ENCODE measurements around the gene NRCAM. TPM values are rescaled to one million over a fixed set of nuclear protein-coding genes. Genes with fewer than 3 reads are reported as not detected.

The NRCAM gene
- total RNA-seq, 1 donor from 2014 or later = 11.0 TPM

DNA sequence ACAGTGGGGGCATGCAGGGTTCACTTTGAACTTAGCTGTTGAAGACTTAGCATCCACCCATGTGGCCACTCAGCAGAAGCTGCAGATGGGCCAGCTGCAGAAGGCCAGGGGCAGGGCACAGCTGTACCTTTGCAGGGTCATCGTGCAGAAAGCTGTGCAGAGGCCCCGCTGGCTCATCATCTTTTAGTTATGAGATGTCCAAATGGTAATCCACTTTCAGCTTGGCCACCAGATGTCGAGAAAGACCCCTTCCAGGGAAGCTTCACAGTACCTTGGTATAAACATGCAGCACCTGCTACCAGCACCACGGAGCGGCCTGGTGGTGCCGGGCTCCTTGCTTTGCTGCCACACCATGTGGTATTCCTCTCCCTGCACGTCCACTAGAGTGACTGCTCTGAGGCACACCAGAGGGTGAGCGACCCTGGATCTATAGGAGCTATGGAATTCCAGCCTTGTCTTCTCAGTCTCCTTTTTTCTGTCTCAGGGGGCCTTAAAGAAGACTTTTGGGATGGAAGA lies 251.9 kb downstream of the NRCAM start:
- no peak overlapping the region for H3K4me3 ChIP-seq (ENCODE audit: low read depth, low read length)

GRCh38 chr7:108203537-108203936 lies 252.7 kb downstream of the NRCAM start:
- H3K4me3 ChIP-seq (ENCODE audit: low read depth, low read length) = no peak overlapping the region
- TF ChIP-seq, protein P1, sequence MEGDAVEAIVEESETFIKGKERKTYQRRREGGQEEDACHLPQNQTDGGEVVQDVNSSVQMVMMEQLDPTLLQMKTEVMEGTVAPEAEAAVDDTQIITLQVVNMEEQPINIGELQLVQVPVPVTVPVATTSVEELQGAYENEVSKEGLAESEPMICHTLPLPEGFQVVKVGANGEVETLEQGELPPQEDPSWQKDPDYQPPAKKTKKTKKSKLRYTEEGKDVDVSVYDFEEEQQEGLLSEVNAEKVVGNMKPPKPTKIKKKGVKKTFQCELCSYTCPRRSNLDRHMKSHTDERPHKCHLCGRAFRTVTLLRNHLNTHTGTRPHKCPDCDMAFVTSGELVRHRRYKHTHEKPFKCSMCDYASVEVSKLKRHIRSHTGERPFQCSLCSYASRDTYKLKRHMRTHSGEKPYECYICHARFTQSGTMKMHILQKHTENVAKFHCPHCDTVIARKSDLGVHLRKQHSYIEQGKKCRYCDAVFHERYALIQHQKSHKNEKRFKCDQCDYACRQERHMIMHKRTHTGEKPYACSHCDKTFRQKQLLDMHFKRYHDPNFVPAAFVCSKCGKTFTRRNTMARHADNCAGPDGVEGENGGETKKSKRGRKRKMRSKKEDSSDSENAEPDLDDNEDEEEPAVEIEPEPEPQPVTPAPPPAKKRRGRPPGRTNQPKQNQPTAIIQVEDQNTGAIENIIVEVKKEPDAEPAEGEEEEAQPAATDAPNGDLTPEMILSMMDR (conservative IDR thresholded peaks at IDR 0.05; ENCODE audit: low read depth, low read length) = no peak
- no peak for DNase-seq (ENCODE audit: low read depth)

More for the DNA sequence above, 251.9 kb downstream of the NRCAM start:
- DNase-seq (ENCODE audit: low read depth) = no peak
- TF ChIP-seq, protein P1 (conservative IDR thresholded peaks at IDR 0.05; ENCODE audit: low read depth, low read length) = no peak

GRCh38 chr7:108202743-108203142 lies 253.5 kb downstream of the NRCAM start:
- DNase-seq (ENCODE audit: low read depth) = no peak
- H3K4me3 ChIP-seq (ENCODE audit: low read depth, low read length) = no peak overlapping the region
- TF ChIP-seq, protein P1 (conservative IDR thresholded peaks at IDR 0.05; ENCODE audit: low read depth, low read length) = no peak

- no peak for DNase-seq (ENCODE audit: low read depth)
- TF ChIP-seq, protein P1 (conservative IDR thresholded peaks at IDR 0.05; ENCODE audit: low read depth, low read length) = no peak
- no peak overlapping the region for H3K4me3 ChIP-seq (ENCODE audit: low read depth, low read length)
These were observed 254.5 kb downstream of the NRCAM start for GRCh38 chr7:108201766-108202165.

- H3K4me3 ChIP-seq (ENCODE audit: low read depth, low read length) = no peak overlapping the region
- DNase-seq (ENCODE audit: low read depth) = no peak
- TF ChIP-seq, protein P1 (conservative IDR thresholded peaks at IDR 0.05; ENCODE audit: low read depth, low read length) = no peak
These were observed 255.9 kb downstream of the NRCAM start for GRCh38 chr7:108200326-108200725.

GRCh38 chr7:108197371-108198091 lies 258.7 kb downstream of the NRCAM start:
- DNase-seq (ENCODE audit: low read depth) = no peak
- H3K4me3 ChIP-seq (ENCODE audit: low read depth, low read length) = no peak overlapping the region
- TF ChIP-seq, protein P1 (conservative IDR thresholded peaks at IDR 0.05; ENCODE audit: low read depth, low read length) = no peak

- no peak overlapping the region for H3K4me3 ChIP-seq (ENCODE audit: low read depth, low read length)
- TF ChIP-seq, protein P1 (conservative IDR thresholded peaks at IDR 0.05; ENCODE audit: low read depth, low read length) = no peak
- DNase-seq (ENCODE audit: low read depth) = no peak
These were observed 260.2 kb downstream of the NRCAM start for GRCh38 chr7:108196004-108196403.

Measured in epithelial cell of proximal tubule (primary cell).